H1 (cell line): ENCODE measurements around the gene PDE6B. TPM values are rescaled to one million over a fixed set of nuclear protein-coding genes. Genes with fewer than 3 reads are reported as not detected.

ENCODE experiments used
- KDM5A ChIP-seq: fragments of 200-600 bp; IDR thresholded peaks from 2 replicates; pipeline ENCODE4 v1.7.1; 2012; ENCODE audit warnings: mild to moderate bottlenecking, low read length, inconsistent platforms, mixed read lengths
- NANOG ChIP-seq: IDR thresholded peaks from 2 replicates; pipeline ENCODE4 v1.6.1; 2011; ENCODE audit warnings: low read length, low read depth, mild to moderate bottlenecking, inconsistent platforms; ENCODE audit not compliant: insufficient read depth, poor library complexity, severe bottlenecking
- YY1 ChIP-seq: IDR thresholded peaks from 2 replicates; pipeline ENCODE4 v1.6.1; 2011; ENCODE audit warnings: low read depth, mild to moderate bottlenecking, low read length
- polyA plus RNA-seq, 7 experiments: library from polyadenylated mRNA; depleted of rRNA in 3 of 7; stranded (reverse) in 5 of 7; unstranded in 2 of 7; fragments of >200 nt in 5 of 7; fragments of 200-250 nt in 2 of 7; gene quantifications; 1 replicate in 5 of 7; 2 replicates in 1 of 7; 4 replicates in 1 of 7; pipeline versions ENCODE4 v1.2.1 to v1.2.3, GENCODE V29; 2011 to 2013; ENCODE audit warnings: missing spikeins in 2 of 7, mixed read lengths in 2 of 7
- total RNA-seq: library from RNA; stranded (reverse); fragmentation: NEBNext Ultra II Directional; extraction: Animal tissue kit (Norgen Biotek cat#: 25700); gene quantifications from 2 replicates; pipeline ENCODE4 v1.2.1, GENCODE V29; 2021

PDE6B gene
- total and polyA plus RNA-seq, 2 of the 8 experiments (the other 6 are each of a cell fraction or from before 2014, with no cell fraction given): 4.1 to 8.4 TPM

DNA sequence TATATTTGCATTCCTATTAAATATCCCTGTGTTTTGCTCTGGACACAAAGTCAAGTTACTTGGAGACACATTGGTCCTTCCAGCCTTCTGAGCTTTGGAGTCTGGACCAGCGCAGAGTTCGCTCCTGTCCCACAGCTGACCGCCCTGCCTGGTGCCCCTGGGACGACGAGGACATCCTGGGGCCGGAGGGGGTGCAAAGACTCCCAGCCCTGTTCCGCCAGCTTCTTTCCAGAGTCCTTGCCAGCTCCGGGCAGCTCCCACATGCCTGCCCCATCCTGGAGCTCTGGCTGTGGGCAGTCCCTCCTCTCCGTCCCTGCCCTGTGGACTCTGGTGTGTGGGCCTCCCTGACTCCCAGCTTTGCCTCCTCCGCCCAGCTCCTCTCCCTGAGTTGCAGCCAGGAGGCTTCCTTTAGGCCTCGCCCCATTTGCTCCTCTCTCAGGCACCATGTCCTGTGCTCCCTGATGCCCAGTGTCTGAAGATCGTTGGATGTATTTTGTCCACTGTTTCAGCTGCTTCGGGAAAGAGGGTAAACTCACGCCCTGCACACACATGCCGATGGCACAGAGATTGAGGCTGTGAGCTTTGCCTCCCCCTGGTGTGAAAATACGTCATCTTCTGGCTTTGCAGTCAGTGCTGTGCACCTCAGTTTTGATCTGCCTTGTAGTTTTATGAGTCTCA, 75.4 kb downstream of the PDE6B start (continued):
- no peak for TF ChIP-seq NANOG
- no peak for TF ChIP-seq KDM5A
- no peak for TF ChIP-seq YY1
